Tibial nerve (tissue), 4 donors: ENCODE measurements around the gene JAZF1. TPM values are rescaled to one million over a fixed set of nuclear protein-coding genes. Genes with fewer than 3 reads are reported as not detected.
"Not testable (repeated sequence)": the region's sequence is repeated elsewhere in the genome, so short reads cannot be mapped to it uniquely, and the experiment has no call there.

ENCODE experiments used
- DNase-seq, 2 donors: peaks; one replicate each; pipeline ENCODE4 v3.0.0-alpha.2; 2019; ENCODE audit warnings: low spot score in 2 of 2
- H3K27ac ChIP-seq, 4 donors: fragments of 200-600 bp; sonication (generic) in 3 of 4; one replicate each; pipeline ENCODE4 v1.5.1; 2017 to 2019; ENCODE audit warnings: mild to moderate bottlenecking in 1 of 4
- H3K27me3 ChIP-seq, 2 donors: fragments of 200-600 bp; sonication (generic) in 1 of 2; one replicate each; pipeline versions ENCODE4 v1.5.1 to v1.6.0; 2017 to 2019
- H3K36me3 ChIP-seq, 3 donors: fragments of 200-600 bp; sonication (generic); one replicate each; pipeline ENCODE4 v1.5.1; 2018 to 2019
- H3K4me1 ChIP-seq, 4 donors: fragments of 200-600 bp; sonication (generic) in 3 of 4; one replicate each; pipeline ENCODE4 v1.5.1; 2017 to 2019
- H3K4me3 ChIP-seq, 4 donors: fragments of 200-600 bp; sonication (generic) in 3 of 4; one replicate each; pipeline ENCODE4 v1.5.1; 2017 to 2019; ENCODE audit warnings: mild to moderate bottlenecking in 1 of 4, moderate library complexity in 1 of 4
- H3K9me3 ChIP-seq, 4 donors: fragments of 200-600 bp; sonication (generic) in 3 of 4; one replicate each; pipeline ENCODE4 v1.5.1; 2017 to 2019
- EP300 ChIP-seq, 2 donors: sonication (generic); formaldehyde crosslinking; IDR thresholded peaks; one replicate each; pipeline ENCODE4 v1.6.1; 2017; ENCODE audit warnings: antibody characterized with exemption in 2 of 2, mild to moderate bottlenecking in 1 of 2
- POLR2A ChIP-seq, 2 donors: fragments of 450-650 bp; IDR thresholded peaks; one replicate each; pipeline ENCODE4 v1.6.1; 2017; ENCODE audit warnings: antibody characterized with exemption in 2 of 2, mild to moderate bottlenecking in 2 of 2, moderate library complexity in 2 of 2
- WGBS, 2 donors: methylation state at CpG; one replicate each; pipeline ENCODE4 v1.1.5; 2018; 5-methylcytosine and 5-hydroxymethylcytosine counted together
- total RNA-seq, 4 donors: library from RNA; depleted of rRNA; stranded (reverse); fragments of >200 nt; gene quantifications; one replicate each; pipeline ENCODE4 v1.1.0, GENCODE V29; 2016
- TF ChIP-seq, protein P1 (sequence below), 5 experiments: fragments of 200-600 bp in 3 of 5; fragments of 450-650 bp in 2 of 5; sonication (generic) in 3 of 5; IDR thresholded peaks; one replicate each; pipeline ENCODE4 v1.5.1; 2016 to 2019; ENCODE audit warnings: antibody characterized with exemption in 5 of 5, mild to moderate bottlenecking in 3 of 5, moderate library complexity in 2 of 5

JAZF1 gene
- total RNA-seq, 4 donors from 2014 or later = 6.9 to 17.5 (median 10.7) TPM

DNA sequence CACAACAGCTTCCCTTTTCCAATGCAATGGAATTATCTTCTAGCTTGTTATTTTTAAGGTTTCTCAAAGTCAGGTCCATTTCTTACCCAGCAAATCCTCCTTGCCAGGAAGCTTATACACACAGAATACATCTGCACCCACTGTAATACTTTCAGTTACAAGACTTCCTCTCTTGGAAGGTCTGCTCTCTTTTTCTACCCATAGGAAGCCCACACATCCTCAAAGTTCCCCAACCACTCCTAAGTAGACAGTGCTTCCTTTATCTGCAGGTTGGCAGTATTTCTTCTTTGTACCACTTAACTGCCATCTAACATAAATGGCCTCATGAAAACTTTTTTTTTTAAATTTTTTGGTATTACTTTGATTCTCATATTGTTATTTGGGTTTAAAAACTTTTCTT lies 285.0 kb downstream of the JAZF1 start:
- H3K27ac ChIP-seq = no peak overlapping the region
- no peaks in the 10 kb centered on the region for H3K27me3 ChIP-seq
- H3K4me1 ChIP-seq = peaks cover 0 to 3% (median 2%) of the 10 kb centered on the region in 4 donors
- TF ChIP-seq, protein P1, sequence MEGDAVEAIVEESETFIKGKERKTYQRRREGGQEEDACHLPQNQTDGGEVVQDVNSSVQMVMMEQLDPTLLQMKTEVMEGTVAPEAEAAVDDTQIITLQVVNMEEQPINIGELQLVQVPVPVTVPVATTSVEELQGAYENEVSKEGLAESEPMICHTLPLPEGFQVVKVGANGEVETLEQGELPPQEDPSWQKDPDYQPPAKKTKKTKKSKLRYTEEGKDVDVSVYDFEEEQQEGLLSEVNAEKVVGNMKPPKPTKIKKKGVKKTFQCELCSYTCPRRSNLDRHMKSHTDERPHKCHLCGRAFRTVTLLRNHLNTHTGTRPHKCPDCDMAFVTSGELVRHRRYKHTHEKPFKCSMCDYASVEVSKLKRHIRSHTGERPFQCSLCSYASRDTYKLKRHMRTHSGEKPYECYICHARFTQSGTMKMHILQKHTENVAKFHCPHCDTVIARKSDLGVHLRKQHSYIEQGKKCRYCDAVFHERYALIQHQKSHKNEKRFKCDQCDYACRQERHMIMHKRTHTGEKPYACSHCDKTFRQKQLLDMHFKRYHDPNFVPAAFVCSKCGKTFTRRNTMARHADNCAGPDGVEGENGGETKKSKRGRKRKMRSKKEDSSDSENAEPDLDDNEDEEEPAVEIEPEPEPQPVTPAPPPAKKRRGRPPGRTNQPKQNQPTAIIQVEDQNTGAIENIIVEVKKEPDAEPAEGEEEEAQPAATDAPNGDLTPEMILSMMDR (IDR thresholded peaks at IDR 0.05) = no peak
- no peak for TF ChIP-seq POLR2A (IDR thresholded peaks at IDR 0.05)
- no peak for TF ChIP-seq EP300 (IDR thresholded peaks at IDR 0.05)
- peaks cover 0 to 19% (median 0%) of the 10 kb centered on the region in 3 donors for H3K36me3 ChIP-seq
- no peaks in the 10 kb centered on the region for H3K9me3 ChIP-seq
- no peak for DNase-seq
- no peak overlapping the region for H3K4me3 ChIP-seq

DNA sequence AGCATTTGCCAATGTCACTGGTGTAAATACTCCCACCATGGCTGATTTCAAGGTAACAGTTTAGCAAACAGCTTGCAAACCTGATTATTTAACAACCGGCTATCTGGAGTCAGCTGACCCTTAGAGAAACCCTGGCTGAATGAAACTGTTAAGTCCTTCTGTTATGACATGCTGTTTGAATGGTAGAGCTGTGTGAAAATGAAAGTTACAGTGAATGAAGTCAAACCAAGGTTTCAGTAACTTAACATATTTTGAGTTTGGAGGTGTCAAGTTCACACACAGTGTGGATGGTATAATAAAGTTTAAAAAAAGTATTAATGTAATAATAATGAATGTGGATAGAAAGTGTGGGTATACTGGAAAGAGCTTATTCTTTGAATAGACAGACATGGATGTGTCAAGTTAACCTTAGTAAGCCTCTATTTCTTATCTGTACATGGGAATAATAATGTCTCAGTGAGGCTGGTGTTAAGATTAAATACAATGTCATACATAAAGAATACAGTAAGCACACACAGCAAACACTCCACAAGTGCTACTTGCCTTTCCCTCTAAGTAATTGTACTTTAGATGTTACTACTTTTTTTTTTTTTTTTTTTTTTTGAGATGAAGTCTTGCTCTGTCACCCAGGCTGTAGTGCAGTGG lies 290.3 kb downstream of the JAZF1 start:
- H3K36me3 ChIP-seq = peaks cover 0 to 19% (median 0%) of the 10 kb centered on the region in 3 donors
- H3K27me3 ChIP-seq = no peaks in the 10 kb centered on the region
- no peaks in the 10 kb centered on the region for H3K9me3 ChIP-seq
- TF ChIP-seq EP300 (IDR thresholded peaks at IDR 0.05) (no peak), POLR2A (IDR thresholded peaks at IDR 0.05) (no peak)
- TF ChIP-seq, protein P1 (IDR thresholded peaks at IDR 0.05) = no peak
- no peak for DNase-seq
- no peak overlapping the region for H3K4me3 ChIP-seq
- H3K4me1 ChIP-seq = no peaks in the 10 kb centered on the region
- H3K27ac ChIP-seq = no peak overlapping the region
- 55 to 68% methylated on average over 1 of the region's 1 CpG for WGBS, 2 donors

DNA sequence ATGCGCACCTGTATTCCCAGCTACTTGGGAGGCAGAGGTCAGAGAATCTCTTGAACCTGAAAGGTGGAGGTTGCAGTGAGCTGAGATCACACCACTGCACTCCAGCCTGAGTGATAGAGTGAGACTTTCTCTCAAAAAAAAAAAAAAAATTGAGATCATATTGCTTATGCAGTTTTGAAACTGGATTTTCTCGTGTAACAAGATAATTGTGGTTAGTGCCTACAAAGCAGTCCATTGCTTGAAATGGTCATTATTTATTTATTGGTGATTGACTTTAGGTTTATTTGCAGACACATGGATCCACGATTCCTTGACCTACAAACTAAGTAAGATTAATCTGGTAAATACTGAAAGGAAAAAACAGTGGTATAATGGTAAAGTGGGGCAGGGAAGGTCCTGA lies 290.8 kb downstream of the JAZF1 start:
- no peaks in the 10 kb centered on the region for H3K4me1 ChIP-seq
- TF ChIP-seq, protein P1 (IDR thresholded peaks at IDR 0.05) = no peak
- TF ChIP-seq EP300 (IDR thresholded peaks at IDR 0.05) = no peak
- no peak for TF ChIP-seq POLR2A (IDR thresholded peaks at IDR 0.05)
- no peaks in the 10 kb centered on the region for H3K27me3 ChIP-seq
- H3K36me3 ChIP-seq = peaks cover 0 to 19% (median 0%) of the 10 kb centered on the region in 3 donors
- 94 to 95% methylated on average over 3 of the region's 3 CpGs for WGBS, 2 donors
- H3K4me3 ChIP-seq = no peak overlapping the region
- DNase-seq = no peak
- H3K9me3 ChIP-seq = no peaks in the 10 kb centered on the region
- H3K27ac ChIP-seq = no peak overlapping the region

DNA sequence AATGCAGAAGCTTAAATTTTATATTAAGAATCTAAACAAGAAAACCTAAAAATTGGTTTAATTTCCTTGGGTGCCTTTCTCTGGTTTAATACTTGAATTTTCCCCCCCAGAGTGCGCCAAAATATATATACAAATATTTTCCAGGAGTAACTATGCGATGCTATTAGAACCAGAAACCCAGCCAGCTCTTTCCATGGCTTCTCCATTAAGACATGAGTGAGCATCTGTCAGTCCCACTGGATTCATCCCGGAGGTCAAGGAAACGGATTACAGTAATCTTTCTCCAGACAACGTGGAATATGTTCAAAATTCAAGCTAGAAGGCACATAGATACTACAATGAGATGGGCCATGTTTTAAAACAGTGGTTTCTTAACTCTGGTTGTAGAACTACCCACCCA lies 291.9 kb downstream of the JAZF1 start:
- 75 to 78% methylated on average over 5 of the region's 5 CpGs for WGBS, 2 donors
- no peaks in the 10 kb centered on the region for H3K4me1 ChIP-seq
- no peak overlapping the region for H3K4me3 ChIP-seq
- DNase-seq = no peak
- no peaks in the 10 kb centered on the region for H3K9me3 ChIP-seq
- H3K27me3 ChIP-seq = no peaks in the 10 kb centered on the region
- TF ChIP-seq, protein P1 (IDR thresholded peaks at IDR 0.05) = no peak
- TF ChIP-seq EP300 (IDR thresholded peaks at IDR 0.05) = no peak
- no peak for TF ChIP-seq POLR2A (IDR thresholded peaks at IDR 0.05)
- no peak overlapping the region for H3K27ac ChIP-seq
- peaks cover 0 to 12% (median 0%) of the 10 kb centered on the region in 3 donors for H3K36me3 ChIP-seq

DNA sequence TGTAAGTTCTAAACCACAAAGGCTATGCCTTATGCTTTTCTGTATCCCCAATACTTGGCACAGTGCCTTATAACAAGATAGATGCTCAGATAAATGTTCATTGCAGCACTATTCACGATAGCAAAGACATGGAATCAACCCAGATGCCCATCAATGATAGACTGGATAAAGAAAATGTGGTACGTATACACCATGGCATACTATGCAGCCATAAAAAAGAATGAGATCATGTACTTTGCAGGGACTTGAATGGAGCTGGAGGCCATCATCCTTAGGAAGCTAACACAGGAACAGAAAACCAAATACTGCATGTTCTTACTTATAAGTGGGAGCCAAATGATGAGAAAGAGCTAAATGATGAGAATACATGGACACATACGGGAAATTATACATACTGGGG lies 293.9 kb downstream of the JAZF1 start:
- H3K27me3 ChIP-seq, H3K4me3 ChIP-seq, DNase-seq, H3K27ac ChIP-seq, H3K36me3 ChIP-seq, H3K9me3 ChIP-seq, H3K4me1 ChIP-seq: not testable (repeated sequence)
- 93 to 96% methylated on average over 3 of the region's 3 CpGs for WGBS, 2 donors

DNA sequence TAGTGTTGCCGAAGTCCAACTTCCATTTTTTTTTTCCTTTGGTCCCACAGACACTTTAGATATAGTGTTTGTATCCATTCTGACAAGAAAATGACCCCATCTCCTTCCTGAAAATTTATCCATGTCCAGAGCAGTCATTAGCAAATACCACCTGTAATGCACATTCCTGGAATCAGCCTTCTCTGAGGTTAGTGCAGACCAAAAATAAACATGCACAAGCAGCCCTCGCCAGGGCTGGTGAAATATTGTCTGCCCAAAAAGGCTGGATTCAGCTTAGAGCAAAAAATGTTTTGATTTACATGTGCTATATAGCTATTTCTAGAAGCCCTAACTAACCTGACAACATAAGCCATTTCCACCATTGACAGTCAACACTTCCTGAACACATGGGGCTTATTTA lies 294.9 kb downstream of the JAZF1 start:
- Histone ChIP-seq H3K4me1 (no peaks in the 10 kb centered on the region), H3K4me3 (no peak overlapping the region), H3K9me3 (no peaks in the 10 kb centered on the region), H3K36me3 (no peaks in the 10 kb centered on the region), H3K27ac (no peak overlapping the region), H3K27me3 (no peaks in the 10 kb centered on the region)
- 81 to 92% methylated on average over 2 of the region's 2 CpGs for WGBS, 2 donors
- DNase-seq = no peak
- TF ChIP-seq, protein P1 (IDR thresholded peaks at IDR 0.05) = no peak
- TF ChIP-seq POLR2A (IDR thresholded peaks at IDR 0.05) (no peak), EP300 (IDR thresholded peaks at IDR 0.05) (no peak)
